HepG2 (cell line): ENCODE results near the gene CFAP54. TPM values are rescaled to one million over a fixed set of nuclear protein-coding genes. Genes with fewer than 3 reads are reported as not detected.

Experiments
- ATAC-seq: fragments of 200-7000 bp; cut with Tn5 transposase; 3 replicates; pipeline ENCODE4 v1.9.1; 2020; ENCODE audit warnings: mild to moderate bottlenecking, moderate library complexity
- BruUV-seq: library from RNA; stranded (reverse); fragments of 400-500 nt; replicated peaks from 2 replicates; lab custom pipeline; 2021; lab: Mats Ljungman, UMichigan
- CTCF ChIA-PET: fragments of 300-600 bp; formaldehyde crosslinking; extraction: SDS; loops from one replicate; lab custom pipeline; 2021; ENCODE audit warnings: low total read pairs, inconsistent platforms, low intra/inter-chr PET ratio; lab: Yijun Ruan, JAX
- POLR2A ChIA-PET: fragments of 350-600 bp; sonication (Branson Sonifier 250); formaldehyde crosslinking; loops from one replicate; lab custom pipeline; 2020; ENCODE audit warnings: antibody characterized with exemption, inconsistent platforms; lab: Yijun Ruan, JAX
- DNase-seq: peaks from one replicate; pipeline ENCODE4 v3.0.0-alpha.2; 2015; ENCODE audit warnings: low spot score
- FAIRE-seq: peaks from 3 replicates; lab custom pipeline; 2011; peaks lifted over from hg19 to GRCh38; lab: Jason Lieb, UNC
- H2AFZ ChIP-seq: one replicate; pipeline ENCODE4 v1.6.1; 2011; ENCODE audit warnings: low read length, inconsistent platforms
- H3K27ac ChIP-seq: fragments of 300-600 bp; 3 replicates; pipeline ENCODE4 v1.8.0; 2011; ENCODE audit warnings: mixed run types, mild to moderate bottlenecking, mixed read lengths, low read length, inconsistent platforms; ENCODE audit not compliant: insufficient read depth; ENCODE audit errors: extremely low read length
- H3K27me3 ChIP-seq, 2 experiments: fragments of 200-600 bp in 1 of 2; 2 replicates in 1 of 2; 3 replicates in 1 of 2; pipeline versions ENCODE4 v1.6.0 to v1.8.0; 2011; ENCODE audit warnings: low read length in 2 of 2, mild to moderate bottlenecking in 2 of 2, moderate library complexity in 2 of 2, inconsistent platforms in 1 of 2; ENCODE audit not compliant: insufficient read depth in 2 of 2, control insufficient read depth in 1 of 2
- H3K36me3 ChIP-seq, 2 experiments: fragments of 200-600 bp in 1 of 2; replicated peaks in 1 of 2; 2 replicates in 1 of 2; 3 replicates in 1 of 2; pipeline versions ENCODE4 v1.5.1 to v1.8.0; 2011; ENCODE audit warnings: low read length in 2 of 2, inconsistent platforms in 1 of 2; ENCODE audit not compliant: insufficient read depth in 2 of 2, control insufficient read depth in 1 of 2
- H3K4me1 ChIP-seq: 2 replicates; pipeline ENCODE4 v1.5.1; 2012; ENCODE audit warnings: low read length, inconsistent platforms; ENCODE audit not compliant: insufficient read depth
- H3K4me2 ChIP-seq: 2 replicates; pipeline ENCODE4 v1.6.0; 2011; ENCODE audit warnings: low read depth, low read length, inconsistent platforms
- H3K4me3 ChIP-seq, 3 experiments: fragments of 200-600 bp in 1 of 3; sonication (generic), shearing (Covaris generic) in 1 of 3; replicated peaks in 1 of 3; 2 replicates each; pipeline ENCODE4 v1.5.1; 2011 to 2016; ENCODE audit warnings: low read length in 3 of 3, inconsistent platforms in 2 of 3, low read depth in 2 of 3, mild to moderate bottlenecking in 2 of 3, control low read depth in 1 of 3, mixed read lengths in 1 of 3; ENCODE audit not compliant: insufficient read depth in 1 of 3
- H3K79me2 ChIP-seq: one replicate; pipeline ENCODE4 v1.6.1; 2011; ENCODE audit warnings: low read length, inconsistent platforms; ENCODE audit not compliant: insufficient read depth
- H3K9ac ChIP-seq: 2 replicates; pipeline ENCODE4 v1.6.0; 2011; ENCODE audit warnings: mild to moderate bottlenecking, low read depth, low read length, inconsistent platforms; ENCODE audit not compliant: insufficient read depth
- H3K9me3 ChIP-seq: 2 replicates; pipeline ENCODE4 v1.5.1; 2012; ENCODE audit warnings: mild to moderate bottlenecking, low read length
- H4K20me1 ChIP-seq: 2 replicates; pipeline ENCODE4 v1.6.0; 2011; ENCODE audit warnings: inconsistent platforms, mild to moderate bottlenecking, low read length, moderate library complexity; ENCODE audit not compliant: insufficient read depth
- EED ChIP-seq: sonication (generic); formaldehyde crosslinking; IDR thresholded peaks from 2 replicates; pipeline ENCODE4 v1.5.0; 2020; ENCODE audit warnings: mild to moderate bottlenecking, missing genetic modification reagents
- ELF1 ChIP-seq: sonication (generic); formaldehyde crosslinking; IDR thresholded peaks from 2 replicates; pipeline ENCODE4 v1.4.0; 2020; ENCODE audit warnings: missing genetic modification reagents
- ONECUT2 ChIP-seq: sonication (generic); formaldehyde crosslinking; IDR thresholded peaks from 2 replicates; pipeline ENCODE4 v1.4.0; 2020; ENCODE audit warnings: missing genetic modification reagents
- ZBTB38 ChIP-seq: sonication (generic); formaldehyde crosslinking; IDR thresholded peaks from 2 replicates; pipeline ENCODE4 v1.5.1; 2020; ENCODE audit warnings: mild to moderate bottlenecking, missing genetic modification reagents
- ZC3H13 ChIP-seq: sonication (generic); formaldehyde crosslinking; IDR thresholded peaks from 2 replicates; pipeline ENCODE4 v1.8.1; 2023; ENCODE audit warnings: mild to moderate bottlenecking, missing genetic modification reagents, moderate library complexity
- ZFP36L2 ChIP-seq: sonication (generic); formaldehyde crosslinking; IDR thresholded peaks from 2 replicates; pipeline ENCODE4 v1.4.0; 2020; ENCODE audit warnings: missing genetic modification reagents
- ZNF230 ChIP-seq: sonication (generic); formaldehyde crosslinking; IDR thresholded peaks from 2 replicates; pipeline ENCODE4 v1.4.0; 2020; ENCODE audit warnings: mild to moderate bottlenecking, missing genetic modification reagents
- ZNF616 ChIP-seq: sonication (generic); formaldehyde crosslinking; IDR thresholded peaks from 2 replicates; pipeline ENCODE4 v1.5.0; 2020; ENCODE audit warnings: low read depth, mild to moderate bottlenecking, missing genetic modification reagents
- ZNF724P ChIP-seq: sonication (generic); formaldehyde crosslinking; IDR thresholded peaks from 2 replicates; pipeline ENCODE4 v1.8.0; 2022; ENCODE audit warnings: missing genetic modification reagents, borderline replicate concordance
- ZNF761 ChIP-seq: sonication (generic); formaldehyde crosslinking; conservative IDR thresholded peaks from 2 replicates; pipeline ENCODE4 v1.4.0; 2020; ENCODE audit warnings: mild to moderate bottlenecking, missing genetic modification reagents
- ZNF790 ChIP-seq: sonication (generic); formaldehyde crosslinking; IDR thresholded peaks from 2 replicates; pipeline ENCODE4 v1.8.0; 2022; ENCODE audit warnings: missing genetic modification reagents, mild to moderate bottlenecking, borderline replicate concordance
- WGBS: methylation state at CpG from one replicate; pipeline ENCODE4 v1.1.6; 2017; ENCODE audit warnings: low lambda C conversion rate; 5-methylcytosine and 5-hydroxymethylcytosine counted together
- in situ Hi-C: cut with HindIII; loops from 2 replicates; pipeline ENCODE4 v1.10.0; 2017; ENCODE audit warnings: low pct_unique_long_range_greater_than_20kb; ENCODE audit not compliant: extremely low pct_ligation_motif_present
- intact Hi-C: fragments of 100-400 bp; cut with micrococcal nuclease; formaldehyde crosslinking; loops from one replicate; pipeline ENCODE4 v1.10.0; 2022; ENCODE audit not compliant: unreplicated experiment
- polyA plus RNA-seq, 8 experiments: library from polyadenylated mRNA; depleted of rRNA in 3 of 8; stranded (reverse) in 7 of 8; unstranded in 1 of 8; fragments of >200 nt; fragmentation: Illumina TruSeq in 4 of 8; extraction: Trizol in 4 of 8; gene quantifications; 2 replicates each; pipeline versions ENCODE4 v1.2.1 to v1.2.3, GENCODE V29; 2011 to 2016; ENCODE audit warnings: low read depth in 4 of 8, missing spikeins in 1 of 8, mixed read lengths in 1 of 8; ENCODE audit not compliant: insufficient read depth in 1 of 8
- total RNA-seq, 5 experiments: library from RNA; depleted of rRNA; stranded (reverse); fragments of >200 nt; fragmentation: Illumina TruSeq; extraction: Trizol; gene quantifications; 2 replicates each; pipeline ENCODE4 v1.2.3, GENCODE V29; 2016; ENCODE audit warnings: low read depth in 1 of 5
- TF ChIP-seq, protein P1 (sequence below): sonication (generic); formaldehyde crosslinking; IDR thresholded peaks from 2 replicates; pipeline ENCODE4 v1.8.1; 2022; ENCODE audit warnings: low read depth, mild to moderate bottlenecking, missing genetic modification reagents
- TF ChIP-seq, protein P2 (sequence below): IDR thresholded peaks from 2 replicates; pipeline ENCODE4 v1.6.1; 2012; ENCODE audit warnings: low read depth, low read length, improper control_type of control experiment
- TF ChIP-seq, protein P3 (sequence below): IDR thresholded peaks from 2 replicates; pipeline ENCODE4 v1.6.1; 2016; ENCODE audit warnings: missing biosample characterization, missing genetic modification reagents, low read depth

CFAP54 gene
- total and polyA plus RNA-seq, 2 of the 13 experiments (the other 11 are each of a cell fraction or from before 2014, with no cell fraction given): not detected

DNA sequence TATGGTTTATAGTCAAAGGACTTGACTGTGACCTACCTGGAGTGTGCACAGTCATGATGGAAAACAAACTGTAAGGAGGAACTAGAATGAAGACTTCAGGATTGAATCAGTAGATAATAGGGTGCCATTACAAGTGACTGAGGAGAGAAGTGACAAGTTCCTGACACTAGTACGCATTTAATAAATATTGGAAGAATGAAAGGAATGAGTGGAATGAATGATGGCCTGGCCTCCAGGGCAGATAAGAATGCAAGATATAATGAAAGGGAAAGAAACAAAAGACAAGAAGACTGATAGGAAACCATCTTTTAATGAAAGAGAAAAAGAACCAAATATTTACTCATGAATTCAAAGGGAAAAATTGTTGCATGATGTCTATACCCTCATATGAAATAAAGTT, 372.9 kb downstream of the CFAP54 start:
- no peaks in the 10 kb centered on the region for H3K9me3 ChIP-seq
- POLR2A ChIA-PET: no interaction called here
- CTCF ChIA-PET: no interaction called here
- no peaks in the 10 kb centered on the region for H3K36me3 ChIP-seq
- no peak overlapping the region for H2AFZ ChIP-seq
- intact Hi-C loops (no loop called here), in situ Hi-C loops (no loop called here)
- no peak overlapping the region for H3K4me3 ChIP-seq
- 0 out of 5 replicates have a peak, but pooled peaks cover 0 to 4% of the 10 kb centered on the region in 2 experiments for H3K27me3 ChIP-seq
- FAIRE-seq: no peak
- no peaks in the 10 kb centered on the region for H4K20me1 ChIP-seq
- WGBS: 33% methylated on average over 1 of the region's 1 CpG
- H3K4me1 ChIP-seq: no peaks in the 10 kb centered on the region
- no peak overlapping the region for H3K4me2 ChIP-seq
- ATAC-seq: no peak
- H3K9ac ChIP-seq: no peak overlapping the region
- H3K27ac ChIP-seq: no peak overlapping the region
- DNase-seq: no peak
- TF ChIP-seq ZNF724P (CRISPR knock-in tag) (no peak), ZC3H13 (CRISPR knock-in tag) (no peak)
- BruUV-seq: no TSS peak
- no peaks in the 10 kb centered on the region for H3K79me2 ChIP-seq

DNA sequence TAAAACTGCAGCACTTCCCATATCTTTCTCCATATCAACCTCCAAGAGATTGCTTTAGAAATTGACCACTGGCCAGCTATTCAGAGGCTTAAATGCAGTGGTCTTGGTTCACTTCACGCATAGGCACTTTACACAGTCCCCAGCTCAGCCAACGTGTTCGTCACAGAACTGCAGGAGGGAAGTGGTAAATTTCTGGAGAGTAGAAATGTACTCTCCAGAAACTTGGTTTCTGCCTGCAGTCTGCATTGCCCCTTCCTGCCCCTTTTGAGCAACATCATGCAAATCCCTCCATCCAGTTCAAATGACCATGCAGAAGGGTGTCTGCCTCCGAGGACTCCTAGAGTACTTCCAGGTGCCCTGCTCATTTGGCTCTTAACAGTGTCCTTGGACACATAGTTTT, 375.0 kb downstream of the CFAP54 start:
- BruUV-seq: no TSS peak
- H3K9ac ChIP-seq: no peak overlapping the region
- WGBS: 0% methylated on average over 1 of the region's 4 CpGs
- in situ Hi-C loops (no loop called here), intact Hi-C loops (no loop called here)
- H2AFZ ChIP-seq: no peak overlapping the region
- ChIA-PET CTCF (no interaction called here), POLR2A (no interaction called here)
- H3K4me1 ChIP-seq: no peaks in the 10 kb centered on the region
- DNase-seq (no peak), FAIRE-seq (no peak), ATAC-seq (no peak)
- H3K27me3 ChIP-seq: 0 out of 5 replicates have a peak, but pooled peaks cover 0 to 4% of the 10 kb centered on the region in 2 experiments
- H3K9me3 ChIP-seq: no peaks in the 10 kb centered on the region
- H3K4me2 ChIP-seq: no peak overlapping the region
- H3K4me3 ChIP-seq: no peak overlapping the region
- H3K36me3 ChIP-seq: no peaks in the 10 kb centered on the region
- H3K27ac ChIP-seq: no peak overlapping the region
- H3K79me2 ChIP-seq: no peaks in the 10 kb centered on the region
- no peaks in the 10 kb centered on the region for H4K20me1 ChIP-seq
- TF ChIP-seq ZNF616 (CRISPR knock-in tag) (no peak), ZNF790 (no peak), EED (CRISPR knock-in tag) (no peak), ELF1 (no peak), ONECUT2 (CRISPR knock-in tag) (no peak), ZNF761 (CRISPR knock-in tag) (no peak), ZFP36L2 (CRISPR knock-in tag) (no peak), ZNF230 (no peak), ZBTB38 (no peak)
- TF ChIP-seq, protein P1, sequence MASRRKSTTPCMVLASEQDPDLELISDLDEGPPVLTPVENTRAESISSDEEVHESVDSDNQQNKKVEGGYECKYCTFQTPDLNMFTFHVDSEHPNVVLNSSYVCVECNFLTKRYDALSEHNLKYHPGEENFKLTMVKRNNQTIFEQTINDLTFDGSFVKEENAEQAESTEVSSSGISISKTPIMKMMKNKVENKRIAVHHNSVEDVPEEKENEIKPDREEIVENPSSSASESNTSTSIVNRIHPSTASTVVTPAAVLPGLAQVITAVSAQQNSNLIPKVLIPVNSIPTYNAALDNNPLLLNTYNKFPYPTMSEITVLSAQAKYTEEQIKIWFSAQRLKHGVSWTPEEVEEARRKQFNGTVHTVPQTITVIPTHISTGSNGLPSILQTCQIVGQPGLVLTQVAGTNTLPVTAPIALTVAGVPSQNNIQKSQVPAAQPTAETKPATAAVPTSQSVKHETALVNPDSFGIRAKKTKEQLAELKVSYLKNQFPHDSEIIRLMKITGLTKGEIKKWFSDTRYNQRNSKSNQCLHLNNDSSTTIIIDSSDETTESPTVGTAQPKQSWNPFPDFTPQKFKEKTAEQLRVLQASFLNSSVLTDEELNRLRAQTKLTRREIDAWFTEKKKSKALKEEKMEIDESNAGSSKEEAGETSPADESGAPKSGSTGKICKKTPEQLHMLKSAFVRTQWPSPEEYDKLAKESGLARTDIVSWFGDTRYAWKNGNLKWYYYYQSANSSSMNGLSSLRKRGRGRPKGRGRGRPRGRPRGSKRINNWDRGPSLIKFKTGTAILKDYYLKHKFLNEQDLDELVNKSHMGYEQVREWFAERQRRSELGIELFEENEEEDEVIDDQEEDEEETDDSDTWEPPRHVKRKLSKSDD (CRISPR knock-in tag): no peak
- TF ChIP-seq, protein P2, sequence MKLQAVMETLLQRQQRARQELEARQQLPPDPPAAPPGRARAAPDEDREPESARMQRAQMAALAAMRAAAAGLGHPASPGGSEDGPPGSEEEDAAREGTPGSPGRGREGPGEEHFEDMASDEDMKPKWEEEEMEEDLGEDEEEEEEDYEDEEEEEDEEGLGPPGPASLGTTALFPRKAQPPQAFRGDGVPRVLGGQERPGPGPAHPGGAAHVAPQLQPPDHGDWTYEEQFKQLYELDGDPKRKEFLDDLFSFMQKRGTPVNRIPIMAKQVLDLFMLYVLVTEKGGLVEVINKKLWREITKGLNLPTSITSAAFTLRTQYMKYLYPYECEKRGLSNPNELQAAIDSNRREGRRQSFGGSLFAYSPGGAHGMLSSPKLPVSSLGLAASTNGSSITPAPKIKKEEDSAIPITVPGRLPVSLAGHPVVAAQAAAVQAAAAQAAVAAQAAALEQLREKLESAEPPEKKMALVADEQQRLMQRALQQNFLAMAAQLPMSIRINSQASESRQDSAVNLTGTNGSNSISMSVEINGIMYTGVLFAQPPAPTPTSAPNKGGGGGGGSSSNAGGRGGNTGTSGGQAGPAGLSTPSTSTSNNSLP: no peak
- TF ChIP-seq, protein P3, sequence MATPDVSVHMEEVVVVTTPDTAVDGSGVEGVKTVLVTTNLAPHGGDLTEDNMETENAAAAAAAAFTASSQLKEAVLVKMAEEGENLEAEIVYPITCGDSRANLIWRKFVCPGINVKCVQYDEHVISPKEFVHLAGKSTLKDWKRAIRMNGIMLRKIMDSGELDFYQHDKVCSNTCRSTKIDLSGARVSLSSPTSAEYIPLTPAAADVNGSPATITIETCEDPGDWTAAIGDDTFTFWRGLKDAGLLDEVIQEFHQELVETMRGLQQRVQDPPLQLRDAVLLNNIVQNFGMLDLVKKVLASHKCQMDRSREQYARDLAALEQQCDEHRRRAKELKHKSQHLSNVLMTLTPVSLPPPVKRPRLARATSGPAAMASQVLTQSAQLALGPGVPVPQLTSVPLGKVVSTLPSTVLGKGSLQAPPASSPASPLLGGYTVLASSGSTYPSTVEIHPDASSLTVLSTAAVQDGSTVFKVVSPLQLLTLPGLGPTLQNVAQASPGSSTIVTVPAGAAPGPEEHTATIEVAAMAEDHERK (CRISPR knock-in tag): no peak
